ENCODE data around the gene BAIAP3. TPM values are rescaled to one million over a fixed set of nuclear protein-coding genes. Genes with fewer than 3 reads are reported as not detected.

BAIAP3 gene
- total RNA-seq, 3 donors from 2014 or later = 5.6 to 14.6 (median 5.7) TPM

- DNase-seq = no peak
- no peak for TF ChIP-seq CTCF (IDR thresholded peaks at IDR 0.05)
- no peak for ATAC-seq
- no peaks in the 10 kb centered on the region for H3K9me3 ChIP-seq
- no peaks in the 10 kb centered on the region for H3K36me3 ChIP-seq (ENCODE audit: low read depth)
- intact Hi-C loops (cut with DNase I, micrococcal nuclease) = no loop called here
- H3K4me1 ChIP-seq (ENCODE audit: low read depth) = no peaks in the 10 kb centered on the region
- H3K4me3 ChIP-seq = no peak overlapping the region
Measured at GRCh38 chr16:1394367-1394951, 61.0 kb downstream of the BAIAP3 start.

- ATAC-seq (peak; percentile 79), DNase-seq (peak in 2 of 3 donors; percentile 42 to 52)
- no peaks in the 10 kb centered on the region for H3K9me3 ChIP-seq
- no peaks in the 10 kb centered on the region for H3K36me3 ChIP-seq (ENCODE audit: low read depth)
- no peak overlapping the region for H3K4me3 ChIP-seq
- intact Hi-C loops (cut with DNase I, micrococcal nuclease) = no loop called here
- no peaks in the 10 kb centered on the region for H3K4me1 ChIP-seq (ENCODE audit: low read depth)
- no peak for TF ChIP-seq CTCF (IDR thresholded peaks at IDR 0.05)
Measured at GRCh38 chr16:1395444-1396031, 62.1 kb downstream of the BAIAP3 start.

GRCh38 chr16:1397779-1398178 lies 64.3 kb downstream of the BAIAP3 start:
- Histone ChIP-seq H3K9me3 (no peaks in the 10 kb centered on the region), H3K4me3 (no peak overlapping the region), H3K4me1 (ENCODE audit: low read depth) (no peaks in the 10 kb centered on the region), H3K36me3 (ENCODE audit: low read depth) (peaks cover 4% of the 10 kb centered on the region)
- TF ChIP-seq CTCF (IDR thresholded peaks at IDR 0.05) = no peak
- ATAC-seq (no peak), DNase-seq (no peak)
- intact Hi-C loops (cut with DNase I, micrococcal nuclease) = no loop called here

- Histone ChIP-seq H3K36me3 (ENCODE audit: low read depth) (peaks cover 4% of the 10 kb centered on the region), H3K9me3 (no peaks in the 10 kb centered on the region), H3K4me3 (no peak overlapping the region), H3K4me1 (ENCODE audit: low read depth) (no peaks in the 10 kb centered on the region)
- intact Hi-C loops (cut with DNase I, micrococcal nuclease) = no loop called here
- no peak for ATAC-seq
- DNase-seq = no peak
- no peak for TF ChIP-seq CTCF (IDR thresholded peaks at IDR 0.05)
Measured at GRCh38 chr16:1398351-1398750, 64.9 kb downstream of the BAIAP3 start.

Other genes starting within 250 kb of the BAIAP3 start
- not detected for gene C1QTNF8, start 237.4 kb upstream of the BAIAP3 start, total RNA-seq
- 100 to 1,000 TPM in 1 of 3 donors, 1 to 10 TPM in 2; 6.0 to 160 (median 9.5) TPM for gene CACNA1H, start 180.5 kb upstream of the BAIAP3 start, total RNA-seq
- 10 to 100 TPM; 23.3 to 61.3 (median 53.7) TPM for gene TPSG1, start 108.4 kb upstream of the BAIAP3 start, total RNA-seq
- 10 to 100 TPM in 1 of 3 donors, 1 to 10 TPM in 2; 3.7 to 21.0 (median 8.2) TPM for gene TPSB2, start 103.5 kb upstream of the BAIAP3 start, total RNA-seq
- 10 to 100 TPM in 2 of 3 donors, 1 to 10 TPM in 1; 7.8 to 51.7 (median 46.2) TPM for gene TPSAB1, start 92.9 kb upstream of the BAIAP3 start, total RNA-seq
- gene TPSD1, start 77.6 kb upstream of the BAIAP3 start, total RNA-seq = 1 to 10 TPM in 1 of 3 donors, under 1 TPM in 2; 0.35 to 4.3 (median 0.58) TPM
- gene UBE2I, start 24.0 kb upstream of the BAIAP3 start, total RNA-seq = 100 to 1,000 TPM in 1 of 3 donors, 10 to 100 TPM in 2; 79.8 to 101 (median 96.9) TPM
- 10 to 100 TPM; 46.4 to 57.2 (median 54.1) TPM for gene TSR3, start 18.2 kb downstream of the BAIAP3 start, total RNA-seq
- 10 to 100 TPM; 50.1 to 68.9 (median 57.3) TPM for gene GNPTG, start 18.3 kb downstream of the BAIAP3 start, total RNA-seq
- gene UNKL, start 81.1 kb downstream of the BAIAP3 start, total RNA-seq = 10 to 100 TPM; 16.2 to 36.5 (median 28.2) TPM
- 10 to 100 TPM; 10.3 to 14.4 (median 11.0) TPM for gene UQCC4, start 87.1 kb downstream of the BAIAP3 start, total RNA-seq
- gene PERCC1, start 97.4 kb downstream of the BAIAP3 start, total RNA-seq = under 1 TPM in 1 of 3 donors, not detected in 2; 0.34 TPM
- gene CCDC154, start 110.9 kb downstream of the BAIAP3 start, total RNA-seq = 1 to 10 TPM in 2 of 3 donors, under 1 TPM in 1; 0.43 to 2.4 (median 1.1) TPM
- 10 to 100 TPM; 59.3 to 98.1 (median 59.8) TPM for gene CLCN7, start 141.4 kb downstream of the BAIAP3 start, total RNA-seq
- gene PTX4, start 155.3 kb downstream of the BAIAP3 start, total RNA-seq = not detected
- 10 to 100 TPM; 32.2 to 41.6 (median 37.8) TPM for gene TELO2, start 159.7 kb downstream of the BAIAP3 start, total RNA-seq
- 10 to 100 TPM in 1 of 3 donors, 1 to 10 TPM in 2; 3.4 to 10.3 (median 5.0) TPM for gene TMEM204, start 200.0 kb downstream of the BAIAP3 start, total RNA-seq